Effector memory CD8-positive, alpha-beta T cell (primary cell): ENCODE measurements around the gene DAPL1.

ENCODE experiments used
- ATAC-seq: fragments of 150-1000 bp; cut with Tn5 transposase; replicated peaks from 2 replicates; pipeline ENCODE4 v1.10.0; 2021; ENCODE audit warnings: mild to moderate bottlenecking, moderate library complexity
- DNase-seq, 3 experiments: peaks; one replicate each; pipeline ENCODE4 v3.0.0; 2021
- H3K27ac Mint-ChIP-seq, 2 donors: one replicate each; pipeline ENCODE4 v1.8.0; 2022; ENCODE audit warnings: mild to moderate bottlenecking in 2 of 2, mixed read lengths in 2 of 2, moderate library complexity in 2 of 2
- H3K27me3 Mint-ChIP-seq, 2 donors: one replicate each; pipeline ENCODE4 v1.8.0; 2022; ENCODE audit warnings: mixed read lengths in 2 of 2
- H3K36me3 Mint-ChIP-seq: one replicate; pipeline ENCODE4 v1.8.0; 2022; ENCODE audit warnings: mild to moderate bottlenecking, moderate library complexity, mixed read lengths; ENCODE audit not compliant: insufficient read depth
- H3K4me1 Mint-ChIP-seq, 2 donors: one replicate each; pipeline ENCODE4 v1.8.0; 2022; ENCODE audit warnings: low read depth in 2 of 2, mixed read lengths in 2 of 2
- H3K4me3 Mint-ChIP-seq, 2 donors: one replicate each; pipeline ENCODE4 v1.8.0; 2022; ENCODE audit warnings: mild to moderate bottlenecking in 2 of 2, mixed read lengths in 2 of 2, moderate library complexity in 2 of 2
- H3K9me3 Mint-ChIP-seq, 2 donors: one replicate each; pipeline ENCODE4 v1.8.0; 2022; ENCODE audit warnings: mixed read lengths in 2 of 2

DAPL1 gene

DNA sequence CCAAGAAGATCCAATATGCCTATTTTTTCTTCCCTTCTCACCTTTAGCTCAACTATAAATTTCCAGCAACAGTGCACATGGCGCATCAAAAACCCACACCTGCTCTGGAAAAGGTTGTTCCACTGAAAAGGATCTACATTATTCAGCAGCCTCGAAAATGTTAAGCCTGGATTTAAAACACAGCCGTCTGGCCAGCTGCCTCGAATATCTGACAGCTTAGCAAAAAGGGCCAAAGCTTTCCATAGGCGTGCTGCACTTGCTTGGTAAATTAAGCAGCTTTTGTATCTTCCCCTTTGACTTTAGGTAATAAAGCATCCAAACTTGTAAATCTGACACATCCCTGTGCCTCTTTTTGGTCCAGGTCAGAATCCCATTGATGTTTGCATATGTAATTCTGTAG is 20.5 kb downstream of the DAPL1 start:
- Mint-ChIP-seq H3K36me3 (no peaks in the 10 kb centered on the region), H3K27me3 (peaks cover 38 to 46% of the 10 kb centered on the region in 2 donors), H3K27ac (no peak overlapping the region), H3K4me1 (no peaks in the 10 kb centered on the region), H3K9me3 (no peaks in the 10 kb centered on the region), H3K4me3 (no peak overlapping the region)
- no peak for ATAC-seq
- DNase-seq = no peak

DNA sequence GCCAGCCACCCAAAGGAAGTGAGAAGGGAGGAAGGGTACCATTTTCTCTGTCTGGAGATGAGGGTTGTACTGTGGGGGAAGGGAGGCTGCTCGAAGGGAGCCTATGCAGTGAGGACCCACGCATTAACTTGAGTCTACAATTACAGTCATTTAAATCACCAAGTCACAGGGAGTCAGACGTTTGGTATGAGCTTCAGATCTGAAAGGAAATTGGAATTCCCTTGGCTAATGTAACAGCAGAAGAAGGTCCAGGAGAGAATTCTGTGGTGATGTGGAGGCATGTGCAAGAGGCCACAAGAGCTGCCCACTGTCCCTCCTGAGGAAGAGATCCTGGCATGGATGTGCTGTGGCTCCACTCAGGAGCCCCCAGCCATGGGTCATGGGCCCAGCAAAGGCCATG is 22.5 kb downstream of the DAPL1 start:
- Mint-ChIP-seq H3K36me3 (no peaks in the 10 kb centered on the region), H3K27ac (no peak overlapping the region), H3K4me3 (no peak overlapping the region), H3K9me3 (no peaks in the 10 kb centered on the region), H3K4me1 (no peaks in the 10 kb centered on the region), H3K27me3 (peaks cover 29 to 43% of the 10 kb centered on the region in 2 donors)
- DNase-seq (no peak), ATAC-seq (no peak)

DNA sequence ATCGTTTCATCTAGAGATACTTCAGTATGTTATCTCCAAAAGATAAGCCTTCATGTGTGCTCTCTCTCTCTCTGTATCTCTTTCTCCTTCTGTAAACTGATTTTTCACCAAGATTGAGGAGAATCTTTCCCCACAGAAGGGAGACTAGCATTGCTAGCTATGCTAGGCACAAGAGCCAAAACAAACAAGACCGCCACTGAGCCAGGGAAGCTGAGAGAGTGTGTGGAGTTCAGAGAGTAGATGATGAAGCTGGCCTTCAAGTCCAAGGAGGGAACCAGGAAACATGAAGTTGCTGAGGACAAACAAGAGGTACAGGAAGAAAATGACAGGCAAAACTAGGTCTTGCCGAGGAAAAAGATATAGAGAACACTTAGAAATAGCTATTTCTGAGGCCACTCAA is 23.4 kb downstream of the DAPL1 start:
- Mint-ChIP-seq H3K4me3 (no peak overlapping the region), H3K27ac (no peak overlapping the region), H3K36me3 (no peaks in the 10 kb centered on the region), H3K9me3 (no peaks in the 10 kb centered on the region), H3K27me3 (peaks cover 20 to 36% of the 10 kb centered on the region in 2 donors), H3K4me1 (no peaks in the 10 kb centered on the region)
- ATAC-seq (no peak), DNase-seq (no peak)

DNA sequence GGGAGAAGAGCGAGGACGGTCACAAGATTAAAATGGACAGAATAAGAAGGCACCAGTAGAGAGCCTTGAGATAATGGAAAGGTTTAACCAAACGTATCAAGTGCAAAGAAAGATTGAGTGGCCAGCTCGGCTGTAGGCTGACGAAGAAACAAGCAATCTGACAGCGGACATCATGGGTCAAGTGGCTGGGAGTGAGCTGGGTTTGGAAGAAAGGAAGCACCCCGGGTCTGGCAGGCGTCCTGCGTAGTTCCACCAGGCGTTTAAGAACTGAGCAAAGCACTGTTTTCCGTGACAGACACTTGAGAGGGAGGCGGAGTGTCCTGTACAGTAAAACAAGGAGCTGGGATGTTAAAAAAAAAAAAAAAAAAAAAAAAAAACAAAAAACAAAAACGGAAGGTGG is 27.1 kb downstream of the DAPL1 start:
- ATAC-seq (no peak), DNase-seq (no peak)
- no peaks in the 10 kb centered on the region for H3K9me3 Mint-ChIP-seq
- H3K4me3 Mint-ChIP-seq = no peak overlapping the region
- H3K36me3 Mint-ChIP-seq = no peaks in the 10 kb centered on the region
- H3K27ac Mint-ChIP-seq = no peak overlapping the region
- H3K27me3 Mint-ChIP-seq = peaks cover 13 to 23% of the 10 kb centered on the region in 2 donors
- no peaks in the 10 kb centered on the region for H3K4me1 Mint-ChIP-seq

DNA sequence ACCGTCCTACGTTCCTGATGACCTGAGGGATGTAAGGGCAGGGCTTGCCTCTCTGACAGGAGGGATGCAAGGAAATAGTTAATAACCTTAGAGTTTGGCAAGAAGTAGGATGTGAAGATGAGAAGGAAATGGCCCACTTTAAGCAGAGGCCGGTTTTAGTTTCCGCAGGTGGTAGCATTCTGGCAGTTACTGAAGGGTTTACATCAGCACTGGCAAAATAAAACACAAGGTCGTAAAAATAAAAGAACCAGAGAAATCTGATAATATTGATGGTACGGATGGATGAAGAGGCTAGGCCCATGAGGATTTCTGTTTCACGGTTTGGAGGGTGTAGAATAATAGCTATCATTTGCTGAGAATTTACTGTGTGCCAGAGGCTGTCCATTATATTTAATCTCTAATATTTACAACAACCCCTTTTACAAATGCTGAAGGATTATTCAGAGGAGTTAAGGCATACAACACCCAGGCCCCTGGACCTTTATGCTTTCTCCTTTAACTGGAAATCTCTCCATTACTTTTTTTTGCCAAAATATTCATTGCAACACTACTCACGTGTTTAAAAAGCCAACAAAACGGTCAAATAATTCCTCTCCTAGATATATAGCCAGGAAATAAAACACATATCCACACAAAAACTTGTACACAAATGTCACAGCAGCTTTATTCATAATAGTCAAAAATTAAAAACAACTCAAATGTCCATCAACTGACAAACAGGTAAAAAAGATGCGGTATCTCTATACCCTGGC is 28.5 kb downstream of the DAPL1 start:
- no peaks in the 10 kb centered on the region for H3K4me1 Mint-ChIP-seq
- no peak overlapping the region for H3K4me3 Mint-ChIP-seq
- H3K27me3 Mint-ChIP-seq = peaks cover 11 to 15% of the 10 kb centered on the region in 2 donors

DNA sequence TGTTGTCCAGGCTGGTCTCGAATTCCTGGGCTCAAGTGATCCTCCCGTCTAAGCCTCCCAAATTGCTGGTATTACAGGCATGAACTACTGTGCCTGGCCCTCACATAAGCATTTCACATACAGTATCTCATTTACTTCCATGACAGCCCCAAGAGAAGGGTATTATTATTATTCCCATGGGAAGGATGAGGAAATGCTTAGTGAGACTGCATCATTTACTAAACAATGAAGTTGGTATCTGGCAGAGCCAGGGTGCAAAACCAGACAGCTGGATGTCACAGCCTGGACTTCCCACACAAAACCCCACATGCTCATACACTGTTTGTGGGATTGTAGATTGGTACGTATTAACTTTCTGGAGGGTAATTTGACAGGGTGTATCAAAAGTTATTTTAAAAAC is 29.9 kb downstream of the DAPL1 start:
- Mint-ChIP-seq H3K27me3 (peaks cover 19 to 25% of the 10 kb centered on the region in 2 donors), H3K4me3 (no peak overlapping the region), H3K27ac (no peak overlapping the region), H3K36me3 (no peaks in the 10 kb centered on the region), H3K4me1 (no peaks in the 10 kb centered on the region), H3K9me3 (no peaks in the 10 kb centered on the region)
- ATAC-seq (no peak), DNase-seq (no peak)

More for the DNA sequence above, 28.5 kb downstream of the DAPL1 start:
- Mint-ChIP-seq H3K27ac (no peak overlapping the region), H3K9me3 (no peaks in the 10 kb centered on the region), H3K36me3 (no peaks in the 10 kb centered on the region)
- DNase-seq (no peak), ATAC-seq (no peak)

DNA sequence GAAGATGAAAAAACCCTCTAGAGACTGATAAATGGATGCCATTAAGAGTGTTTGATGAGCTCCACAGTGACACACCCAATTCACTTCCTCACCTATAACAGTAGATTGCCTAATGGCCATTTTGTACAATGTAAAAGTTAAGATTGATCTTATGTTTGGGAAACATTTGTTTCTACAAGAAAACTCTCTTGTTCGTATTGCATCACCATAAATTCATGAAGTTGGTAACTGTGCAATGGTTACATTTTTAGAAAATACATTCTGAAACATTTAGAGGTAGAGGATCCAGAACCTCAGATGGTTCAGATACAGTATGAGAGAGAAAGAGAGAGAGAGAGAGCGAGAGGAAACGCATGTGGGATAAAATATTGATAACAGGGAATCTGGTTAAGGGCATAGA is 31.8 kb downstream of the DAPL1 start:
- no peak for ATAC-seq
- Mint-ChIP-seq H3K36me3 (no peaks in the 10 kb centered on the region), H3K27ac (no peak overlapping the region), H3K4me3 (no peak overlapping the region), H3K9me3 (no peaks in the 10 kb centered on the region), H3K27me3 (peaks cover 26 to 34% of the 10 kb centered on the region in 2 donors), H3K4me1 (no peaks in the 10 kb centered on the region)
- DNase-seq = no peak

DNA sequence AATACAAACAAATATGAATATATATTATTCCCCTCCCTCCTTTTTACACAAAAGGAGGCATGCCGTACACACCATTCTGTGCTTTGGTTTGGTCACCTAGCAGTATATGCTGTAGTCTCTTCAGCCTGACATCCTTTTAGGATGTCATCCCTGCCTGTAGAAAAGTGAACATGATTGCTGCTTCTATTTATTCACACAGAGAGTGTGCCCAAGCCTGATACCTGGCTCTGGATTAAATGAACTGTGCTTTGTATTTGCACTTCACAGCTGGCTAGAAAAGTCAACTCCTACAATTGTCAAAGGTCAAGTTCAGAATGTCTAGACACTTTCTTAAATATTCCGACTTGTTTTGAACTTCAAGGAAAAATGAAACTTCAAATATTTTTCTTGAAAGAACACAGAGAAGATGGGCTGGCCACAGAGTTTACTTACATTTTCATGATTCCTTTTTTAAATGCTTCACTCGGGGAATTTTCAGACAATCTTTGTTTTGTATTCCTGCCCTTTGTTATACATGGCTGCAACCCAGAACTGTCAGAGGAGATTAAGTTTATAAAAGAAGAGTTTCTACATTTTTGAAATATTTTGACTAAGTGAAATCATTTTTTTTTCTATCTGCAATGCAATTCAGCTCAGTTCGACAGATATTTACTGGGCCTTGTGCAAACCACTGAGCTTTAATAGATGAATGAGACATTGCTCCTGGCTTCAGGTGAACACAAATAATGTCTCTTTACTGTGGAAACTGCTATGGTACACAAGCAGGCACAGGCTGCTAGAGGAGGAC is 33.5 kb downstream of the DAPL1 start:
- no peak for DNase-seq
- no peaks in the 10 kb centered on the region for H3K36me3 Mint-ChIP-seq
- H3K27ac Mint-ChIP-seq = no peak overlapping the region
- peaks cover 22 to 34% of the 10 kb centered on the region in 2 donors for H3K27me3 Mint-ChIP-seq
- no peaks in the 10 kb centered on the region for H3K4me1 Mint-ChIP-seq
- ATAC-seq = no peak
- no peaks in the 10 kb centered on the region for H3K9me3 Mint-ChIP-seq
- no peak overlapping the region for H3K4me3 Mint-ChIP-seq

DNA sequence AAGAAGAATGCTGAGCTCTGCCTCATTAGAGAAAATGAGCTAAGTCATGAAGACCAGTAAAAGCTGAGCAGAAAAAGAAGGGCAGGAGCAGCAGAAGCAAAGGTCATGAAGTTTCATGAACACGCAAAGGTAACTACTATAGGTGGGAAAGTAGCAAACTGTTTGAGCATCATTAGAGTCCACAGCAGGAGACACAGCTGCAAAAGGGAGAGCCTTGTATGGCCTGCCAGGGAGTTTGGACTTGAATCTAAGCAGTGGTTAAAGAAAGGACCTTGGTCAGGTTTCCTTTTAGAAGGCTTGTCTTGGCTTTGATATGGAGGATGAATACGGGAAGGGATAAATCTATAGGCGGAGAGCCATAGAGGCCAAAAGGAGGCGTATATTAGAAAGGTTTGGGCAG is 34.0 kb downstream of the DAPL1 start:
- ATAC-seq = no peak

DNA sequence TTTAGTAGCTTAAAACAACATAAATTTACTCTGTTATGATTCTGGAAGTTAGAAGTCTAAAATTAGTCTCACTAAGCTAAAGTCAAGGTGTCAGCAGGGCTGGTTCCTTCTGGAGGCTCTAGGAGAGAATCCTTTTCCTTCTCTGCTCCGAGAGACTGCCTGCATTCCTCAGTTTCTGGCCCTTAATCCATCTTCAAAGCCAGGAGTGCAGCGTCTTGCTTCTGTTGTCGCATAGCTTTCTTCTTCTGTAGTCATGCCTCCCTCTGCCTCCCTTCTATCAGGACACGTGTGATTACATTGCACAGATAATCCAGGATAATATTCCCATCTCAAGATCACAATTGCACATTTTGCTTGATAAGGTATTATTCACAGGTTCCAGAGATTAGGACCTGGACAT is 35.1 kb downstream of the DAPL1 start:
- no peaks in the 10 kb centered on the region for H3K9me3 Mint-ChIP-seq
- H3K4me3 Mint-ChIP-seq = no peak overlapping the region
- DNase-seq (no peak), ATAC-seq (no peak)
- no peaks in the 10 kb centered on the region for H3K4me1 Mint-ChIP-seq
- H3K27me3 Mint-ChIP-seq = peaks cover 24 to 34% of the 10 kb centered on the region in 2 donors
- H3K27ac Mint-ChIP-seq = no peak overlapping the region
- H3K36me3 Mint-ChIP-seq = no peaks in the 10 kb centered on the region

More for the DNA sequence above, 34.0 kb downstream of the DAPL1 start:
- Mint-ChIP-seq H3K9me3 (no peaks in the 10 kb centered on the region), H3K4me1 (no peaks in the 10 kb centered on the region), H3K4me3 (no peak overlapping the region), H3K27me3 (peaks cover 22 to 34% of the 10 kb centered on the region in 2 donors), H3K36me3 (no peaks in the 10 kb centered on the region), H3K27ac (no peak overlapping the region)
- DNase-seq = no peak

DNA sequence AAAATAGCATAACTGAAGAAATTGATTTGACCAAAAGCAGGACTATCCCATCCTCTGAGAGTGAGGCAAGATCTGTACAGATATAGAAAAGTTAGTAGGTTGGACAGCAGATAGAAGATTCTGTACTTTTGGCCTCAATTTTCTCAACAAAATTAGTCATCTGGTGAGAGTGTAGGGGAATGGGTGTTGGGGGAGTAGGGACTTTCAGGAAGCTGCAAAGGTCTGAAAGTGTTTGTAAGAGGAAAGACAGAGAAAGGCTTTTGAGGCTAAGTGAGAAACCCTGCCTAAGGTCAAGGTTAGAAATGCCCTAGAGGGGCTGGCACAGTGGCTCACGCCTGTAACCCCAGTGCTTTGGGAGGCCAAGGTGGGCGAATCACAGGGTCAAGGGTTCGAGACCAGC is 40.3 kb downstream of the DAPL1 start:
- H3K27me3 Mint-ChIP-seq = peaks cover 5 to 13% of the 10 kb centered on the region in 2 donors

DNA sequence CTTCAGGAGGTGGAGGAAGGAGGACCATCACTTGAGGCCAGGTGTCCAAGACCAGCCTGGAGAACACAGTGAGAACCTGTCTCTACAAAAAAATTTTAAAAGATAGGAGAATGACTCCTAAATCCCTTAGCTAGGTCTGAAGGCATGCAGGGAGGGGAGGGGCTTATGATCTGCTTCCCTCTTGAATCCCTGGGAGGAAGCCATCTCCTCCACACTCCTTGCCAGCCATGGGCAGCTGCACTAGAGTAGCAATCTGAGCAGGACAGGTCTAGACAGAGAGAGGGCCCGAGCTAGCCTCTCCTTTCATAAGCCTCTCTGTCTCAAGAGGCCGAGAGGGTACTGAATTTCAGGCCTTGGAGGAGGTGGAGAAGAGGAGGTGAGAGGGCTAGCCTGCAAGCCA is 42.5 kb downstream of the DAPL1 start:
- ATAC-seq = no peak
- no peaks in the 10 kb centered on the region for H3K36me3 Mint-ChIP-seq

More for the DNA sequence above, 40.3 kb downstream of the DAPL1 start:
- ATAC-seq = no peak
- H3K4me1 Mint-ChIP-seq = no peaks in the 10 kb centered on the region
- no peaks in the 10 kb centered on the region for H3K9me3 Mint-ChIP-seq
- H3K27ac Mint-ChIP-seq = no peak overlapping the region
- no peaks in the 10 kb centered on the region for H3K36me3 Mint-ChIP-seq
- DNase-seq = no peak
- H3K4me3 Mint-ChIP-seq = no peak overlapping the region

DNA sequence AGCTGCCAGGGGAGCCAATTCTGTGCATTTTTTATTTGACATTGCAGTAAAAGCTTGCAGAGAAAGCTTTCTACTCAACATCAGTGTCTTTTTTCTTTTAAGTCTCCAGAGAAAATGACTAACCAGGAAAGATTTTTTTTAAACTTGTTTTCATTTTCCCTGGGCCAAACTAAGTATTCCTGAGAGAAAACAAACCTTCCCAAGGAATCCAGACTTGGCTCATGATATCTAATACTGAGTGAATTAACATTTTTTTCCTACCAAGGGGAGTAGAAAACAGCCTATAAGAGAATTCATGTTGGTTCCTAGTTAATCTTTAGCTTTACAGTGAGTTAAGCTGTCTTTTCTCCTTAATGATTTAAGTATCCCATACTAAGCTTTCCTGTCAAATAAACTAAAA is 46.7 kb downstream of the DAPL1 start:
- Mint-ChIP-seq H3K27ac (no peak overlapping the region), H3K36me3 (no peaks in the 10 kb centered on the region), H3K4me1 (no peaks in the 10 kb centered on the region), H3K27me3 (peaks cover 6 to 23% of the 10 kb centered on the region in 2 donors), H3K9me3 (no peaks in the 10 kb centered on the region), H3K4me3 (no peak overlapping the region)
- DNase-seq (no peak), ATAC-seq (no peak)

More for the DNA sequence above, 42.5 kb downstream of the DAPL1 start:
- Mint-ChIP-seq H3K9me3 (no peaks in the 10 kb centered on the region), H3K27ac (no peak overlapping the region), H3K4me3 (no peak overlapping the region), H3K27me3 (peaks cover under 1 to 6% of the 10 kb centered on the region in 2 donors), H3K4me1 (no peaks in the 10 kb centered on the region)
- no peak for DNase-seq

DNA sequence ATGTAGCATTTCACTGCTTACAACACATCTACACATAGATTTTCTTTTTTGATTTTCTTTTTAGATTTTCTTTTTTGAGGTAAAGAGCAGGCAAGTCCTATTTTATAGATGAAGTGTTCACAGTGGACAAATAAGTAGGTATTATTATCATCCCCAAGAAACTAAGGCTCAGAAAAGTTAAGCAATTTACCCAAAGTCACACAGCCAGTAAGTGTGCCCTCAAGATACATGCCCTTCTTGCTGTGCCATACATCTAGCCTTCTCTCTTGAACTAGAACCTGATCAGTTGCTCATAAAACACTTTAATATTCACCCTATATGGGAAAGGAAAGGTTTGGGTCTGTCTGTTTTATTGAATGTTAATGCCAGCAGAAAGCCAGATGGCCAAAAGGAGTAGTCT is 50.3 kb downstream of the DAPL1 start:
- peaks cover 21 to 55% of the 10 kb centered on the region in 2 donors for H3K27me3 Mint-ChIP-seq

More for the DNA sequence above, 50.3 kb downstream of the DAPL1 start:
- Mint-ChIP-seq H3K4me1 (no peaks in the 10 kb centered on the region), H3K9me3 (no peaks in the 10 kb centered on the region), H3K36me3 (no peaks in the 10 kb centered on the region), H3K4me3 (no peak overlapping the region), H3K27ac (no peak overlapping the region)
- ATAC-seq (no peak), DNase-seq (no peak)
